ENCODE measurements around the gene SLC35B4.

Gene SLC35B4

GRCh38 chr7:134289423-134289822 lies 27.3 kb downstream of the SLC35B4 start:
- DNase-seq, result no peak

DNA sequence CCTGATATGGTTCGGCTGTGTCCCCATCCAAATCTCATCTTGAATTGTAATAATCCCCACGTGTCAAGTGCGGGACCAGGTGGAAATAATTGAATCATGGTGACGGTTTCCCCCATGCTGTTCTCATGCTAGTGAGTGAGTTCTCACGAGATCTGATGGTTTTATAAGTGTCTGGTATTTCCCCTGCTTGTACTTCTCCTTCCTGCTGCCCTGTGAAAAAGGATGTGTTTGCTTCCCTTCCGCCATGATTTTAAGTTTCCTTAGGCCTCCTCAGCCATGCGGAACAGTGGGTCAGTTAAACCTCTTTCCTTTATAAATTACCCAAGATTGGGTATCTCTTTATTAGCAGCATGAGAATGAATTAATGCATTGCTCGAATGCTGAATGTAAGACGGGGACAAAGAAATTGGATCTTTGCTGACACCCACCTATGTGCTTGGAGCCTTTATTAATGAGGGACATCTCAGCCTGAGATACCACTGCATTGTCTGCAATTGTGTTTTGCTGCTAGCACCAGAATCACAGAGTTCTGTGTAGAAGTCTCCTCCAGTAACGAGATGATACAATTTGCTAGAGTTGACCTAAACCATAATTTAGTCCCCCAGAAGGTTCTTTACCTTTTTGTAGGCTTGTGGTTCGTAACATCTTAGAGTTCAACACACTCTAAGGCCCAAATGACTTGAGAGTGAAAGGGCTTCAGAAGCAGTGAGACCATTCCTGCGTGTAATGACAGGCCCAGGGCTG lies 28.6 kb downstream of the SLC35B4 start:
- no peak for DNase-seq

DNA sequence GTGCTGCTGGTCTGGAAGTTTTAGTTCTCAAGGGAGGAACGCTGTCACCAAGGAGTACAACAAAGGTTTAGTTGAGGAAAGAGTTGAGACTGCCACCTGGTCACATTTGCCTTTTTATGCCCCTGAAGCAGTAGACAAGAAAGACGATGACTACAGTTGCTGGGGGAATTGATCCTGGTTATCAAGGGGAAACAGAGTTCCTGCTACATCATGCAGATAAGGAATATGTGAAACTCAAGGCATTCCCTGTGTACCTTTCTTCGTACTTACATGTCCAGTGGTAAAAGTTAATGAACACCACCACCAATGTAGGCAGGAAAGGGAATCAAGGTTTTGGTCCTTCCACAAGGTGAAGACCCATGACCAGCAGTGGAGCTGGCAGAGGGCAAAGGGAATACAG lies 31.8 kb downstream of the SLC35B4 start:
- no peak for DNase-seq

GRCh38 chr7:134284011-134284410 lies 32.7 kb downstream of the SLC35B4 start:
- no peak for DNase-seq

DNA sequence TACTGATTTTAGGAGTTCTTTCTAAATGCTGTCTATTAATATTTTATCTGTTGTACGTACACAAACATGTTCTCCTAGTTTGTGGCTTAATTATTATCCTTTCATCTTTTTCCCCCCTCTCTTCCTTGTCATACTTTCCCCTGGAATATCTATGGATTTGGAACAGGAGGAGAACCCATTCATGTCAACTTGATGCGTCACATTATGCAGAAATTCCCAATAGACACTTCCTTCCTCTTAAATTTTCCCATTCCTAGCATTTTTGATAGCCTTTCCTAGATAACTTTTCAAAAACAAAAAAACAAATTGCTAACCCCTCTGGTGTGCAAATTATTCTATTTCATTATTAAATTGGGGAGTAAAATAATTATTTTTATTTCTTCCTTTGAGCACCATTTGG lies 36.2 kb downstream of the SLC35B4 start:
- no peak for DNase-seq

DNA sequence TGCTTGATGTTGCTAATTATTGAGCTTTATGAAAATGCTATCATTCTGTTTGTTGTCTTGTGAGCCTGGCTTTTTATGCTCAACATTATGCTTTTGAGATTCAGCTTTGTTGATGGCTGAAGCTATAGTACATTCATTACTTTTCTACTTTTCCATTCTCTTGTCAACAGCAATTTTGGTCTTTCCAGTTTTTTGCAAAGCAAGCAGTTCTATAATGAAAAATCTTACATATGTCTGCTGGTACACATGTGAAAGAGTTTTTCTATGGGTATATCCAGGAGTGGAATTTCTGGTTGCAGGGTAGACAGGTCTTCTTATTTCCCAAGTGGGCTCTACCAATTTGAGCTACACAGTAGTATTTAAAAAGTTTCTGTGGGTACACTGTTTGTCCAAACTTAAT lies 36.8 kb downstream of the SLC35B4 start:
- no peak for DNase-seq

DNA sequence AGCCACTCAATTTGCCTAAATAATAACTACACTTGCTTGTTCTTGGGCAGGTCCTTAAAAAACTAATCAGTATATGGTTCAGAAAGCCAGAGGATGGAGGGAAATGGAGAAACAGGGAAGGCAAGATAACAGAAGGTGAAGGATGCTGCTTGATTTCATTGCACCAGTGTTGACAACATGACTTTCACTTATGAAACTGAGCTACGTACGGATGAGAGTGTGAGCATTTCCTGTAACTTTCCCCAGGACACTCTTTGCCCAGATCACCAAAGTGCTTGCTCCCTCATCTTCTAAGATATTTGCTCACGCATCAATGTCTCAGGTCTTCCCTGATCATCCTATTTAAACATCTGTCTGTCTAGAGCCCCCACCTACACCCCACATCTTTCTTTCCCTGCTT lies 37.4 kb downstream of the SLC35B4 start:
- DNase-seq, result no peak

GRCh38 chr7:134278502-134279153 lies 38.1 kb downstream of the SLC35B4 start:
- DNase-seq, result no peak

GRCh38 chr7:134276951-134277350 lies 39.8 kb downstream of the SLC35B4 start:
- DNase-seq, result no peak

DNA sequence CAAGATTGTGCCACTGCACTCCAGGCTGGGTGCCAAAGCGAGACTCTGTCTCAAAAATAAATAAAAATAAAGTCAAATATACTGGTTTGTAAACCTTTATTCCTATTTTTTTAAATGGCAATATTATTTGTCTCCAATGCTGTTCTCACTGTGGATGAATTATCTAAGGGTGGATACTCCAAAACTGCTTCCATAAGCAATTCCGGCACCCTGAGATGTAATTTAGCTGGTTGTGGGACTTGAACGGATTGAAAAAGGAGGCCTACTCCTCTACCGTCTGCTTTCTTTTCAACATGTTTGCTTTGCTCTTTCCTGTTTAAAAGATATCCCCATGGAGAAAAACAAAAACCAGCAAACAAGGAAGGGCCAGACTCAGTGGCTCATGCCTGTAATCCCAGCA lies 54.4 kb downstream of the SLC35B4 start:
- no peak for DNase-seq

- no peak for DNase-seq
Measured at GRCh38 chr7:134255814-134256213, 60.9 kb downstream of the SLC35B4 start.

DNA sequence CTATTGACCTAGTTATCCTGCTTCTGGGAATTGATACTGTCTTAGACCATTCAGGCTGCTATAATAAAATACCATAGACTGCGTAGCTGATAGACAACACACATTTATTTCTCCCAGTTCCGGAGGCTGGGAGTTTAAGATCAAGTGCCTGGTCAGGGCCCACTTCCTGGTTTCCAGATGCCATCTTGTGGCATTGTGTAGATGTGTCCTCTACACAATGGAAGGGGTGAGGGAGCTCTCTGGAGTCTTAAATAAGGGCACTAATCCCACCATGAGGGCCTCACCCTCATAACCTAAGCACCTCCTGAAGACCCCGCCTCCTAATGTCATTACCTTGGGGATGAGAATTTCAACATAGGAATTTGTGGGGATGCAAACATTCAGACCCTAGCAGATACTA lies 62.4 kb downstream of the SLC35B4 start:
- no peak for DNase-seq

DNA sequence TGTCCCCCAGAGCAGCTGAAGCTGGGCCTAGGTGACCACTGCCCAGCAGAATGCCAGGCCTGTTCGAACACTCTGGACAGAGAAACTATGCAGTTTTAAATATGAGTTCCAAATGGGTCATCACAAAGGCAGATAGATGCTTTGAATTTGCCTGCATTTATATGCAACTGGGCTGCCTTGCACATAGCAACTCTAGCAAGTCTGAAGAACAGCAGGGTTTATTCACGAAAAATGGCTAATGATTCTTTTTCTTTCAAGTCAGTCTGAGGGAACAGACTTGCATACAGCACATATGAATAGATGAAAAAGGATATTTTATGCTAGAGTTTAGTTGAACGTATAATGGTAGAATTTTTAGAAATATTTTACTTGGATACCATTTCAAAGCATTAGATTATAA lies 68.5 kb downstream of the SLC35B4 start:
- no peak for DNase-seq

- DNase-seq, result no peak
Measured at GRCh38 chr7:134246761-134247160, 70.0 kb downstream of the SLC35B4 start.

GRCh38 chr7:134246347-134246746 lies 70.4 kb downstream of the SLC35B4 start:
- no peak for DNase-seq

GRCh38 chr7:134245253-134245652 lies 71.5 kb downstream of the SLC35B4 start:
- DNase-seq, result no peak
